ENCODE results near the gene OR2A5.
"Not testable (repeated sequence)": the region's sequence is repeated elsewhere in the genome, so short reads cannot be mapped to it uniquely, and the experiment has no call there.

OR2A5 gene

GRCh38 chr7:144032985-144033709, 15.6 kb upstream of the OR2A5 start:
- no peak for DNase-seq (ENCODE audit: low spot score)

DNA sequence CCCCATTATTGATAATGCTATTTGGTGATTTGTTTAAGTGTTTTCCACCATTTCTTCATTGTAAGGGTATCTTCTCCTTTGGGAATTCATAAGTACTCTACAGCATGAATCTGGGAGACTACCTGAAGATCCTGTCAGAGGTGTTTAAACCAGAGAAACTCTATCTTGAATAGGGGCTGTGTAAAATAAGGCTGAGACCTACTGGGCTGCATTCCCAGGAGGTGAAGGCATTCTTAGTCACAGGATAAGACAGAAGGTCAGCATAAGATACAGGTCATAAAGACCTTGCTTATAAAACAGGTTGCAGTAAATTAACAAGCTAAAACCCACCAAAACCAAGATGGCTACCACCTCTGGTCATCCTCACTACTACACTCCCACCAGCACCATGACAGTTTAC, 13.4 kb upstream of the OR2A5 start:
- no peak for DNase-seq (ENCODE audit: low spot score)

DNA sequence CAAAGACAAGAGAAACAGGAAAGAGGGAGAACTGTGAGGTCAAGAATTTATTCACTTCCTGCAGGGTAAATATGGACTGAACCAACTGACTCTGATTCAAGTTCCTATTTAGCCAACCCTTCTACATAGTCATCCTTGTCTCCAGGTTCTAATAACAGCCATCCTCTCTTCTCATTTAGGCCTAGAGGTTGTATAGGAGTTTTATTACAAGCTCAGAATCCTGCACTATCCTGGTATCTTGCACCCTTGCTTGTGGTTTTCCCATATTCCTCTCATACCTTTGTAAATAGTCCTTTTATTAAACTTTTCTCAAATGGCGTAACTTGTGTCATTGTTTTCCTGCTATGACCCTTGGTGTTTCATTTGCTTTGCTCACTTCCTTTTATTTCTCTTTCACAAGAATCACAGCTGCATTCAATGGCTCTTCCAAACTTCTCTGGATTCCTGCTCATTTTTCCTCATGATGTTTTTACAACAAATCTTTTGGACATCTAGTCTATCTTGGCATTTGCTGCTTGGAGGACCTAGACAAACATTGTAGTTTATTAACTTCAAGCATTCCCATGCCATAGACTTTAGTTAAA, 12.4 kb upstream of the OR2A5 start:
- DNase-seq (ENCODE audit: low spot score), result no peak

DNA sequence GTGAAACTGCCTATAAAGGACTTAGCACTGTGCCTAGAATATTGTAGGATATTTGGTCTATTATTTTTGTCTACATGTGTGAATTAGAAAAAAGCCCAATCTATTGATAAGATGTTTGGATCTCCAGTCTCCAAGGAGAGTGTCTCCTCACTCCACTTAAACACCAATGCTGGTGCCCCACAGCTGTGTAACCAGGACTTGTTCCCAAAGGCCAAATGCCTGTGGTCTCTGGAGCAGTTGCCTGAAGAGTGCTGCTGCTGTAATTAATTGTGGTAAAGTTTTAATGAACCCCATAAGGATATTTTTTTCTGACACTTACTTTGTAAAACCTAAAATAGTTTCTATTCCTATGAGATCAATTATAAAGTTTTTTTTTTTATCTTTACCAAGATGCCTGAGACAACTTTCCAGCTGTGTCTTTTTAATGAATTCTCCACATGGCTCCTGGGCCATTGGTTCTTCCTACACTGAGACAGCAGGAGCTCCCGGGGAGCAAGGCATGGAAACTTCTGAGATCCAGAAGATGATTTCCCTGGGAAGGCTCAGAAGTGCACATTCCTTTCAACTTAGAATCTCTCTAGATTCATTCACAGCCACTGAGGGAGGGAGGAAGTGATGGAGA, 11.2 kb upstream of the OR2A5 start:
- DNase-seq (ENCODE audit: low spot score), result no peak

GRCh38 chr7:144038887-144039286, 9.9 kb upstream of the OR2A5 start:
- no peak for DNase-seq (ENCODE audit: low spot score)

DNA sequence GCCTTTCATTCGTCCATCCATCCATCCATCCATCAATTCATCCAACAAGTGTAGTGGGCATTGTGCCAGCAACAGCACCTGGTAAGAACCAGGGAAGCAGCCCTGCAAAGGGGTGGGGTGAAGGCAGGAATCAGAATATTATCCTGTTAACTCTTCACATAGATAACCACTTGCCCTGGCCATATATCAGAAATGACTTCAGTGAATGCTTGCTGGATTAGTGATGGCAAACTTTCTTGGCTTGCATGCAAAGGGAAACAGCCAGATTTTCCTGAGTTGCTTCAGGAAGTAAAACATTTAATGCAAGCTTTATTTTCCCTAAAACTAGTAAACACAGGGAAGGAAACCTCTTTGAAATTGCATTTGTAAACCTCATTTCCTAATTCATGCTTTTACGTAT, 743 bp downstream of the OR2A5 start:
- DNase-seq (ENCODE audit: low spot score), result no peak

GRCh38 chr7:144050093-144050492, 1.3 kb downstream of the OR2A5 start:
- DNase-seq (ENCODE audit: low spot score), result no peak

- not testable (repeated sequence) for DNase-seq (ENCODE audit: low spot score)
These were observed 2.1 kb downstream of the OR2A5 start for GRCh38 chr7:144050884-144051283.

- no peak for DNase-seq (ENCODE audit: low spot score)
These were observed 9.2 kb downstream of the OR2A5 start for GRCh38 chr7:144057954-144058353.

- DNase-seq (ENCODE audit: low spot score), result no peak
These were observed 15.0 kb downstream of the OR2A5 start for GRCh38 chr7:144063710-144064109.

- no peak for DNase-seq (ENCODE audit: low spot score)
These were observed 20.8 kb downstream of the OR2A5 start, which contains the start of gene OR2A25 for GRCh38 chr7:144069511-144069910. TSS of gene OR2A25 (plus strand) at chr7:144069811. CDS start at chr7:144074220, 4,409 bp downstream.

DNA sequence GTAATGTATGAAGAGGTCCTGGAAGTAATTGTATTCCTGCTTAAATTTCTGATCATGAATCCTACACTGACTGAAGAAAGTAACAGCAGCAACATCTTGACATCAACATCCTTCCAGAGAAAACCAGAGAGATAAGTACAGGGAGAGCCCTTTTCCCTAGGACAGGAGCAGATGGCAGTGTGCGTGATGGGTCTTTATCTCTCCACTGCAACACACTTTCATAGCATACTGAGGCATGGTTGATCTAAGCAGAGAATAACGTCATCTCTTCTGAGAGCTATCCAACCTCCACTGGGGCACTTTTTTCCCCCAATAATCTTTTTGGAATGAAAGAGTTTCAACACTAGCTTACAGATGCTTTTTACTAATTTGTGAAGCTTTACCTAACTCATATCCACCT, 21.2 kb downstream of the OR2A5 start:
- DNase-seq (ENCODE audit: low spot score), result no peak

- DNase-seq (ENCODE audit: low spot score), result no peak
These were observed 25.6 kb downstream of the OR2A5 start for GRCh38 chr7:144074374-144074773.

DNA sequence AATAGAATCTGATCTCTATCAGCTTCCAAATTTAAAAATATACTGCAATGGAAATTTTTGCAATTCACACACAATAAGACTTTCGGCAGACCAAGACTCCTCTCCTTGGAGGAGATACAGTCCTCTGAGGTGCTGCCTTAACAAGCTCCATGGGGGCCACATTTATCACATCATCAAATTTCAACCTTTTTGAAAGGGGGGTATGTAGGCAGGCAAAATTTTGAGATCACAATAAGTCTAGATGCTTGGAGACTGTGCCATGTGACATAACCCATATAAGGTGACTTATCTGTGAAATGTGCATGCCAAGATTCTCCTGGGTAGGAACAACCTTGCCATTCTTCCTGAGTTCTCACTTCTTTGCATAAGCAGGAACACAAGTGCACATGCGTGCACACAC, 37.2 kb downstream of the OR2A5 start, which contains the start of gene OR2A12:
Gene OR2A12, plus strand, starts transcription at position 301 of the 400 bp plus-strand sequence. CDS start 8,830 bp downstream, outside the sequence.
- DNase-seq (ENCODE audit: low spot score), result no peak

DNA sequence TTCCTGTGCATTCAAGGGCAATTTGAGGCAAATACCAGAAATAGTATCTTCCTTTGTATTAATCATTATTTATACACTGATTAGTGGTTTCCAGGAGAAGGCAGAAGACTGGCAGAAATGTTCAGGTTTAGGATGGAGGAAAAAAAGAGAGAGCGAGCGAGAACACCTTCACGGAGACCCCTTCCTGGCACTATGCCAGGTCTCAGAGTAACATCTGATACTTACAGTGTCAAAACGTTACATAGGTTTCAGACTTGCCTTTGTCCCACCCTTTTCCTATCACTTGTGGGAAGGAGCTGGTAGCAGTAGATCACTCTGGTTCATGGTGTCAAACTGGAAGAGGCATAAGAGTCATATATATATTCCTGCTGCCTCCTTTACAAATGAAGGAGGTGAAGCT, 38.0 kb downstream of the OR2A5 start:
- DNase-seq (ENCODE audit: low spot score), result no peak

- DNase-seq (ENCODE audit: low spot score), result no peak
These were observed 38.5 kb downstream of the OR2A5 start for GRCh38 chr7:144087230-144087629.

- no peak for DNase-seq (ENCODE audit: low spot score)
These were observed 41.9 kb downstream of the OR2A5 start for GRCh38 chr7:144090667-144091066.

GRCh38 chr7:144098776-144099175, 50.0 kb downstream of the OR2A5 start:
- DNase-seq (ENCODE audit: low spot score), result no peak

- DNase-seq (ENCODE audit: low spot score), result no peak
These were observed 51.9 kb downstream of the OR2A5 start for GRCh38 chr7:144100607-144101006.

DNA sequence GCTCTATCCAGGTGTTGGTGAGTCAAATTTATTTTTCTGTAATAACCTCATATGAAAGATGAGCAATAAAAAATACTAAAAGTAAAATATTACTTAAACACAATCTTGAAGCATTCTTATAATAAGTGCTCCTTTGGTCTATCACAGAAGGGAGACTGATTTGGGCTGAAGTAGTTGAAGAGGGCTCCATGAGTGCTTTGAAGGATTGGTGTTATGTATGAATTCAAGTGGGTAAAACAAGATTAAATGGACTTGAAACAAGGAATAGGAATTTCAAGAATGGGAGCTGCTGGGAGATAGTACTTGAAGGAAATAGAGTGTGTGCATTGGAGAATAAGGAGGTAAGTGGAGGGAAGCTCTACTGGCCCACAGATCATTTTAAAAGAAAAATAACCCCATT, 53.3 kb downstream of the OR2A5 start:
- no peak for DNase-seq (ENCODE audit: low spot score)

GRCh38 chr7:144105211-144105610, 56.5 kb downstream of the OR2A5 start:
- DNase-seq (ENCODE audit: low spot score), result no peak
